Kidney (tissue), 14 donors: ENCODE measurements around the gene DSE. TPM values are rescaled to one million over a fixed set of nuclear protein-coding genes. Genes with fewer than 3 reads are reported as not detected.

Experiments used
- DNase-seq, 5 donors: peaks; one replicate each; pipeline ENCODE4 v3.0.0-alpha.2; 2013 to 2020
- FAIRE-seq: peaks from 2 replicates; lab custom pipeline; 2012; peaks lifted over from hg19 to GRCh38; lab: Jason Lieb, UNC
- H3K27ac ChIP-seq, 2 donors: one replicate each; pipeline ENCODE4 v1.7.0; 2013; ENCODE audit warnings: low read depth in 2 of 2, low read length in 2 of 2, inconsistent platforms in 1 of 2
- H3K27me3 ChIP-seq: one replicate; pipeline ENCODE4 v1.7.1; 2013; ENCODE audit warnings: low read length, inconsistent platforms; ENCODE audit not compliant: control insufficient read depth, insufficient read depth
- H3K36me3 ChIP-seq, 3 donors: one replicate each; pipeline versions ENCODE4 v1.7.0 to v1.7.1; 2013; ENCODE audit warnings: low read length in 3 of 3, control low read depth in 1 of 3, inconsistent platforms in 1 of 3; ENCODE audit not compliant: insufficient read depth in 3 of 3, control insufficient read depth in 2 of 3
- H3K4me1 ChIP-seq, 3 donors: one replicate each; pipeline versions ENCODE4 v1.7.0 to v1.7.1; 2013; ENCODE audit warnings: low read length in 3 of 3, inconsistent platforms in 1 of 3, low read depth in 1 of 3; ENCODE audit not compliant: control insufficient read depth in 2 of 3, insufficient read depth in 2 of 3
- H3K4me3 ChIP-seq, 3 donors: one replicate each; pipeline versions ENCODE4 v1.7.0 to v1.8.1; 2013; ENCODE audit warnings: low read length in 3 of 3, control low read depth in 1 of 3, inconsistent platforms in 1 of 3
- H3K9ac ChIP-seq, 3 donors: one replicate each; pipeline versions ENCODE4 v1.7.0 to v1.7.1; 2013; ENCODE audit warnings: low read length in 3 of 3, control low read depth in 1 of 3, inconsistent platforms in 1 of 3
- H3K9me3 ChIP-seq, 3 donors: one replicate each; pipeline versions ENCODE4 v1.7.0 to v1.7.1; 2013; ENCODE audit warnings: low read length in 3 of 3, control low read depth in 1 of 3, inconsistent platforms in 1 of 3; ENCODE audit not compliant: control insufficient read depth in 2 of 3, insufficient read depth in 1 of 3
- CTCF ChIP-seq: IDR thresholded peaks from 3 replicates; pipeline ENCODE4 v1.5.1; 2012; ENCODE audit warnings: mild to moderate bottlenecking, moderate library complexity, borderline replicate concordance; ENCODE audit not compliant: insufficient read depth; ENCODE audit errors: extremely low read depth
- intact Hi-C: fragments of 100-400 bp; cut with DNase I; formaldehyde crosslinking; loops from one replicate; pipeline ENCODE4 v1.11.1; 2022
- polyA plus RNA-seq: library from polyadenylated mRNA; stranded (reverse); fragments of 350-450 nt; fragmentation: Illumina TruSeq; extraction: RNeasy Lipid Tissue Mini Kit (QIAGEN cat#74804); gene quantifications from one replicate; pipeline ENCODE4 v1.2.3, GENCODE V29; 2014; ENCODE audit warnings: low read depth, low replicate concordance; ENCODE audit not compliant: insufficient read depth
- total RNA-seq: library from RNA; stranded (reverse); fragmentation: NEBNext Ultra II Directional; extraction: Animal tissue kit (Norgen Biotek cat#: 25700); gene quantifications from one replicate; pipeline ENCODE4 v1.2.1, GENCODE V29; 2021
- donor health status: control.
- donor health status: control.
- donor health status: control.
- donor health status: control.
- donor health status: control.
- donor health status: DM: yes; HTN: yes; CAD: no.
- donor health status: Normal renal cell carcinoma (clear cell type).

DSE gene
- total and polyA plus RNA-seq, 2 donors from 2014 or later, result 6.9 to 47.7 TPM

GRCh38 chr6:116430860-116431259, 60.1 kb downstream of the DSE start:
- no peaks in the 10 kb centered on the region for H3K27me3 ChIP-seq
- H3K9ac ChIP-seq, result no peak overlapping the region
- H3K27ac ChIP-seq, result no peak overlapping the region
- peaks cover 0 to 3% (median 0%) of the 10 kb centered on the region in 3 donors for H3K36me3 ChIP-seq
- TF ChIP-seq CTCF, result no peak
- FAIRE-seq (no peak), DNase-seq (no peak)
- no peaks in the 10 kb centered on the region for H3K4me1 ChIP-seq
- H3K4me3 ChIP-seq, result no peak overlapping the region
- intact Hi-C loops, result no loop called here
- H3K9me3 ChIP-seq, result no peaks in the 10 kb centered on the region

GRCh38 chr6:116431964-116432595, 61.3 kb downstream of the DSE start:
- no peak for TF ChIP-seq CTCF
- Histone ChIP-seq H3K27me3 (no peaks in the 10 kb centered on the region), H3K9me3 (no peaks in the 10 kb centered on the region), H3K9ac (no peak overlapping the region), H3K4me3 (no peak overlapping the region), H3K27ac (no peak overlapping the region), H3K36me3 (peaks cover 0 to 2% (median 0%) of the 10 kb centered on the region in 3 donors), H3K4me1 (no peaks in the 10 kb centered on the region)
- intact Hi-C loops, result no loop called here
- no peak for FAIRE-seq
- DNase-seq, result no peak

GRCh38 chr6:116433206-116433712, 62.5 kb downstream of the DSE start:
- Histone ChIP-seq H3K9me3 (no peaks in the 10 kb centered on the region), H3K4me1 (no peaks in the 10 kb centered on the region), H3K9ac (no peak overlapping the region), H3K27me3 (no peaks in the 10 kb centered on the region), H3K36me3 (peaks cover 0 to 2% (median 0%) of the 10 kb centered on the region in 3 donors), H3K4me3 (no peak overlapping the region), H3K27ac (no peak overlapping the region)
- TF ChIP-seq CTCF, result no peak
- DNase-seq, result peak in 2 of 5 donors; percentile 71 to 76
- intact Hi-C loops, result no loop called here
- no peak for FAIRE-seq
